ENCODE data around the gene CDKAL1. TPM values are rescaled to one million over a fixed set of nuclear protein-coding genes. Genes with fewer than 3 reads are reported as not detected.
A peak's percentile ranks its signal among the peaks of the same experiment; 100 is the strongest.

CDKAL1 gene
- total RNA-seq, 1 experiment from 2014 or later: 20.6 TPM

DNA sequence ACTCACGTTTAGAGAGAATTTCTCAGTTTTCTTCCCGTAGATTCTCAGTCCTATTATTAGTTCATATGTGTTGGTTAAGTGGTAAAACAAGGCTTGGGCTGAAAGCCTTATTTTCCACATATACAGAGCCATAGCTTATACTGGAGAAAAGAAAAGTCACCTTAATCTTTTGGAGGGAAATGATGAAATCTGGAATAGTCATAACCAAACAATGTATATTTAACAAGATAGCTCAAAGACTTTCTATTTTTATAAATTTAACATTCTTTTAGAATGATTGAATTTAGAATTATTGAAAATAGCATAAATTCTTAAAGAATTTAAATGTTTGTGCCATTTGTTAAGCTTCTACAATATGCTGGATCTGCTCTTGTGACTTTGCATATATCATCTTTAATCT lies 85.8 kb downstream of the CDKAL1 start:
- no peaks in the 10 kb centered on the region for H3K27me3 Mint-ChIP-seq (ENCODE audit: low read depth)
- no peak for DNase-seq (ENCODE audit: low spot score)
- H3K4me3 Mint-ChIP-seq: no peak overlapping the region
- H3K9me3 Mint-ChIP-seq: peaks cover 5% of the 10 kb centered on the region; the same call in 1 of the 2 replicates
- CTCF ChIA-PET: interaction anchor here (0.9 kb wide), 1 partner anchor 69 kb away, joined by 5 read pairs; no protein-coding TSS in a partner anchor
- POLR2A ChIA-PET: no interaction called here
- peaks cover 7% of the 10 kb centered on the region for H3K4me1 Mint-ChIP-seq
- TF ChIP-seq FOXK1 (CRISPR knock-in tag; IDR thresholded peaks at IDR 0.05): no peak
- TF ChIP-seq IRF2 (CRISPR knock-in tag; IDR thresholded peaks at IDR 0.05; ENCODE audit: borderline replicate concordance, low read depth): no peak
- TF ChIP-seq, protein P1, sequence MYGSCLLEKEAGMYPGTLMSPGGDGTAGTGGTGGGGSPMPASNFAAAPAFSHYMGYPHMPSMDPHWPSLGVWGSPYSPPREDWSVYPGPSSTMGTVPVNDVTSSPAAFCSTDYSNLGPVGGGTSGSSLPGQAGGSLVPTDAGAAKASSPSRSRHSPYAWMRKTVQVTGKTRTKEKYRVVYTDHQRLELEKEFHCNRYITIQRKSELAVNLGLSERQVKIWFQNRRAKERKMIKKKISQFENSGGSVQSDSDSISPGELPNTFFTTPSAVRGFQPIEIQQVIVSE (CRISPR knock-in tag; IDR thresholded peaks at IDR 0.05; ENCODE audit: borderline replicate concordance): no peak
- no peak for TF ChIP-seq GRHL2 (CRISPR knock-in tag; IDR thresholded peaks at IDR 0.05; ENCODE audit: insufficient replicate concordance, severe bottlenecking)
- TF ChIP-seq, protein P2, sequence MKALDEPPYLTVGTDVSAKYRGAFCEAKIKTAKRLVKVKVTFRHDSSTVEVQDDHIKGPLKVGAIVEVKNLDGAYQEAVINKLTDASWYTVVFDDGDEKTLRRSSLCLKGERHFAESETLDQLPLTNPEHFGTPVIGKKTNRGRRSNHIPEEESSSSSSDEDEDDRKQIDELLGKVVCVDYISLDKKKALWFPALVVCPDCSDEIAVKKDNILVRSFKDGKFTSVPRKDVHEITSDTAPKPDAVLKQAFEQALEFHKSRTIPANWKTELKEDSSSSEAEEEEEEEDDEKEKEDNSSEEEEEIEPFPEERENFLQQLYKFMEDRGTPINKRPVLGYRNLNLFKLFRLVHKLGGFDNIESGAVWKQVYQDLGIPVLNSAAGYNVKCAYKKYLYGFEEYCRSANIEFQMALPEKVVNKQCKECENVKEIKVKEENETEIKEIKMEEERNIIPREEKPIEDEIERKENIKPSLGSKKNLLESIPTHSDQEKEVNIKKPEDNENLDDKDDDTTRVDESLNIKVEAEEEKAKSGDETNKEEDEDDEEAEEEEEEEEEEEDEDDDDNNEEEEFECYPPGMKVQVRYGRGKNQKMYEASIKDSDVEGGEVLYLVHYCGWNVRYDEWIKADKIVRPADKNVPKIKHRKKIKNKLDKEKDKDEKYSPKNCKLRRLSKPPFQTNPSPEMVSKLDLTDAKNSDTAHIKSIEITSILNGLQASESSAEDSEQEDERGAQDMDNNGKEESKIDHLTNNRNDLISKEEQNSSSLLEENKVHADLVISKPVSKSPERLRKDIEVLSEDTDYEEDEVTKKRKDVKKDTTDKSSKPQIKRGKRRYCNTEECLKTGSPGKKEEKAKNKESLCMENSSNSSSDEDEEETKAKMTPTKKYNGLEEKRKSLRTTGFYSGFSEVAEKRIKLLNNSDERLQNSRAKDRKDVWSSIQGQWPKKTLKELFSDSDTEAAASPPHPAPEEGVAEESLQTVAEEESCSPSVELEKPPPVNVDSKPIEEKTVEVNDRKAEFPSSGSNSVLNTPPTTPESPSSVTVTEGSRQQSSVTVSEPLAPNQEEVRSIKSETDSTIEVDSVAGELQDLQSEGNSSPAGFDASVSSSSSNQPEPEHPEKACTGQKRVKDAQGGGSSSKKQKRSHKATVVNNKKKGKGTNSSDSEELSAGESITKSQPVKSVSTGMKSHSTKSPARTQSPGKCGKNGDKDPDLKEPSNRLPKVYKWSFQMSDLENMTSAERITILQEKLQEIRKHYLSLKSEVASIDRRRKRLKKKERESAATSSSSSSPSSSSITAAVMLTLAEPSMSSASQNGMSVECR (CRISPR knock-in tag; IDR thresholded peaks at IDR 0.05; ENCODE audit: borderline replicate concordance): no peak
- no peak for TF ChIP-seq ZNF317 (CRISPR knock-in tag; IDR thresholded peaks at IDR 0.05; ENCODE audit: borderline replicate concordance, low read depth)
- no peak for TF ChIP-seq ELF4 (CRISPR knock-in tag; IDR thresholded peaks at IDR 0.05; ENCODE audit: low read depth)
- no peak for TF ChIP-seq CREB1 (CRISPR knock-in tag; IDR thresholded peaks at IDR 0.05)
- TF ChIP-seq CTCF (IDR thresholded peaks at IDR 0.05): no peak
- TF ChIP-seq, protein P3, sequence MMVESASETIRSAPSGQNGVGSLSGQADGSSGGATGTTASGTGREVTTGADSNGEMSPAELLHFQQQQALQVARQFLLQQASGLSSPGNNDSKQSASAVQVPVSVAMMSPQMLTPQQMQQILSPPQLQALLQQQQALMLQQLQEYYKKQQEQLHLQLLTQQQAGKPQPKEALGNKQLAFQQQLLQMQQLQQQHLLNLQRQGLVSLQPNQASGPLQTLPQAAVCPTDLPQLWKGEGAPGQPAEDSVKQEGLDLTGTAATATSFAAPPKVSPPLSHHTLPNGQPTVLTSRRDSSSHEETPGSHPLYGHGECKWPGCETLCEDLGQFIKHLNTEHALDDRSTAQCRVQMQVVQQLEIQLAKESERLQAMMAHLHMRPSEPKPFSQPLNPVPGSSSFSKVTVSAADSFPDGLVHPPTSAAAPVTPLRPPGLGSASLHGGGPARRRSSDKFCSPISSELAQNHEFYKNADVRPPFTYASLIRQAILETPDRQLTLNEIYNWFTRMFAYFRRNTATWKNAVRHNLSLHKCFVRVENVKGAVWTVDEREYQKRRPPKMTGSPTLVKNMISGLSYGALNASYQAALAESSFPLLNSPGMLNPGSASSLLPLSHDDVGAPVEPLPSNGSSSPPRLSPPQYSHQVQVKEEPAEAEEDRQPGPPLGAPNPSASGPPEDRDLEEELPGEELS (CRISPR knock-in tag; IDR thresholded peaks at IDR 0.05): no peak
- TF ChIP-seq, protein P4, sequence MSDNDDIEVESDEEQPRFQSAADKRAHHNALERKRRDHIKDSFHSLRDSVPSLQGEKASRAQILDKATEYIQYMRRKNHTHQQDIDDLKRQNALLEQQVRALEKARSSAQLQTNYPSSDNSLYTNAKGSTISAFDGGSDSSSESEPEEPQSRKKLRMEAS (CRISPR knock-in tag; IDR thresholded peaks at IDR 0.05): no peak
- TF ChIP-seq HMGA2 (CRISPR knock-in tag; IDR thresholded peaks at IDR 0.05): no peak
- TF ChIP-seq MXD4 (CRISPR knock-in tag; IDR thresholded peaks at IDR 0.05; ENCODE audit: borderline replicate concordance): no peak
- TF ChIP-seq, protein P5, sequence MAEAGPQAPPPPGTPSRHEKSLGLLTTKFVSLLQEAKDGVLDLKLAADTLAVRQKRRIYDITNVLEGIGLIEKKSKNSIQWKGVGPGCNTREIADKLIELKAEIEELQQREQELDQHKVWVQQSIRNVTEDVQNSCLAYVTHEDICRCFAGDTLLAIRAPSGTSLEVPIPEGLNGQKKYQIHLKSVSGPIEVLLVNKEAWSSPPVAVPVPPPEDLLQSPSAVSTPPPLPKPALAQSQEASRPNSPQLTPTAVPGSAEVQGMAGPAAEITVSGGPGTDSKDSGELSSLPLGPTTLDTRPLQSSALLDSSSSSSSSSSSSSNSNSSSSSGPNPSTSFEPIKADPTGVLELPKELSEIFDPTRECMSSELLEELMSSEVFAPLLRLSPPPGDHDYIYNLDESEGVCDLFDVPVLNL (CRISPR knock-in tag; IDR thresholded peaks at IDR 0.05; ENCODE audit: borderline replicate concordance, low read depth): no peak
- TF ChIP-seq CBFB (CRISPR knock-in tag; IDR thresholded peaks at IDR 0.05; ENCODE audit: low read depth): no peak
- no peak for TF ChIP-seq FOXJ3 (CRISPR knock-in tag; IDR thresholded peaks at IDR 0.05; ENCODE audit: borderline replicate concordance)
- TF ChIP-seq E2F1 (CRISPR knock-in tag; IDR thresholded peaks at IDR 0.05): no peak
- no peak for TF ChIP-seq NR2C2 (CRISPR knock-in tag; IDR thresholded peaks at IDR 0.05)
- H3K36me3 Mint-ChIP-seq: no peaks in the 10 kb centered on the region; the same call in 1 of the 2 replicates
- ATAC-seq: no peak
- 0 out of 2 replicates have a peak overlapping the region, but pooled peaks have one; percentile 11 for H3K27ac Mint-ChIP-seq
